GM12878 (cell line): Measurements from ENCODE around the gene SWT1. TPM values are rescaled to one million over a fixed set of nuclear protein-coding genes. Genes with fewer than 3 reads are reported as not detected.

ENCODE experiments used
- GABPA ChIP-seq: IDR thresholded peaks from 2 replicates; pipeline ENCODE4 v1.6.1; 2014; ENCODE audit warnings: antibody characterized with exemption, low read depth, mild to moderate bottlenecking, inconsistent platforms
- MTA3 ChIP-seq: IDR thresholded peaks from 2 replicates; pipeline ENCODE4 v1.6.1; 2012; ENCODE audit warnings: low read length, inconsistent platforms, borderline replicate concordance
- MXI1 ChIP-seq: fragments of 150-350 bp; IDR thresholded peaks from 2 replicates; pipeline ENCODE4 v1.6.1; 2011; ENCODE audit warnings: low read depth, mild to moderate bottlenecking, inconsistent platforms, low read length, improper control_type of control experiment
- POLR2A ChIP-seq: IDR thresholded peaks from 2 replicates; pipeline ENCODE4 v1.6.1; 2011; ENCODE audit warnings: low read depth, mild to moderate bottlenecking, low read length
- RELA ChIP-seq: fragments of 450-650 bp; IDR thresholded peaks from 2 replicates; pipeline ENCODE4 v1.8.0; 2014; ENCODE audit warnings: borderline replicate concordance; ENCODE audit not compliant: partially characterized antibody
- SP1 ChIP-seq: IDR thresholded peaks from one replicate; pipeline ENCODE4 v1.6.1; 2011; ENCODE audit warnings: low read depth, low read length
- polyA plus RNA-seq, 11 experiments: library from polyadenylated mRNA; depleted of rRNA in 4 of 11; unstranded in 6 of 11; stranded (reverse) in 5 of 11; fragments of >200 nt; fragmentation: Nextera tagmentation in 4 of 11; fragmentation: Illumina TruSeq in 1 of 11; extraction: Ambion mirVana in 4 of 11; extraction: Trizol in 1 of 11; gene quantifications; 1 replicate in 1 of 11; 2 replicates in 10 of 11; pipeline versions ENCODE4 v1.2.1 to v1.2.3, GENCODE V29; 2011 to 2016; ENCODE audit warnings: inconsistent platforms in 2 of 11, missing spikeins in 2 of 11, low read depth in 1 of 11
- total RNA-seq, 4 experiments: library from RNA; depleted of rRNA in 3 of 4; stranded (reverse); fragments of >200 nt in 3 of 4; fragmentation: Illumina TruSeq in 1 of 4; extraction: Trizol in 1 of 4; gene quantifications; 2 replicates each; pipeline versions ENCODE4 v1.2.1 to v1.2.3, GENCODE V29; 2013 to 2021
- TF ChIP-seq, protein P1 (sequence below): IDR thresholded peaks from 2 replicates; pipeline ENCODE4 v1.6.1; 2012; ENCODE audit warnings: improper control_type of control experiment, low read depth, low read length; ENCODE audit not compliant: insufficient replicate concordance
- TF ChIP-seq, protein P2 (sequence below): fragments of 150-350 bp; IDR thresholded peaks from 2 replicates; pipeline ENCODE4 v1.6.1; 2014; ENCODE audit warnings: mild to moderate bottlenecking, low read depth, low read length

Gene SWT1
- total and polyA plus RNA-seq, 10 of the 15 experiments (the other 5 are each of a cell fraction or from before 2014, with no cell fraction given), result 1.0 to 4.2 (median 2.6) TPM

DNA sequence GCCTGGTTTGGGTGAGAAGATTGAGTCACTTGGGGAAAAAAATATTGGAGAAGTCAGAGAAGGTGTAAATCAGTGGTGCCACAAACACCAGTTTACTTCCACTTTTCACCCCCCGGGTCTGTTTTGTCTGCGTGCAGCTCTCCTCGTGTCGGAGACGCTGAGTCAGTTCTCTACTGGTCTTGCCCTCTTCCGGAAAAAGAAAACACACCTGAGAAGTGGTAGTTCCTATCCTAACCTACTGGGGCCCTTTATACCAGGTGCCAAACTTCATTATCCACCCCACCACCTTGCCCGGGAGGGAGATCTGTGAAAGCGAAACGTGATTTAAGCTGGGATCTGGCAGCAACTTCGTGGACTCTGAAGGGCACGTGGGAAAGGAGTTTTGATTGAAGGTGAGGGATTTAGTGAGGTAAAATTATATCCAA, 160.9 kb downstream of the SWT1 start (continued):
- TF ChIP-seq, protein P1, sequence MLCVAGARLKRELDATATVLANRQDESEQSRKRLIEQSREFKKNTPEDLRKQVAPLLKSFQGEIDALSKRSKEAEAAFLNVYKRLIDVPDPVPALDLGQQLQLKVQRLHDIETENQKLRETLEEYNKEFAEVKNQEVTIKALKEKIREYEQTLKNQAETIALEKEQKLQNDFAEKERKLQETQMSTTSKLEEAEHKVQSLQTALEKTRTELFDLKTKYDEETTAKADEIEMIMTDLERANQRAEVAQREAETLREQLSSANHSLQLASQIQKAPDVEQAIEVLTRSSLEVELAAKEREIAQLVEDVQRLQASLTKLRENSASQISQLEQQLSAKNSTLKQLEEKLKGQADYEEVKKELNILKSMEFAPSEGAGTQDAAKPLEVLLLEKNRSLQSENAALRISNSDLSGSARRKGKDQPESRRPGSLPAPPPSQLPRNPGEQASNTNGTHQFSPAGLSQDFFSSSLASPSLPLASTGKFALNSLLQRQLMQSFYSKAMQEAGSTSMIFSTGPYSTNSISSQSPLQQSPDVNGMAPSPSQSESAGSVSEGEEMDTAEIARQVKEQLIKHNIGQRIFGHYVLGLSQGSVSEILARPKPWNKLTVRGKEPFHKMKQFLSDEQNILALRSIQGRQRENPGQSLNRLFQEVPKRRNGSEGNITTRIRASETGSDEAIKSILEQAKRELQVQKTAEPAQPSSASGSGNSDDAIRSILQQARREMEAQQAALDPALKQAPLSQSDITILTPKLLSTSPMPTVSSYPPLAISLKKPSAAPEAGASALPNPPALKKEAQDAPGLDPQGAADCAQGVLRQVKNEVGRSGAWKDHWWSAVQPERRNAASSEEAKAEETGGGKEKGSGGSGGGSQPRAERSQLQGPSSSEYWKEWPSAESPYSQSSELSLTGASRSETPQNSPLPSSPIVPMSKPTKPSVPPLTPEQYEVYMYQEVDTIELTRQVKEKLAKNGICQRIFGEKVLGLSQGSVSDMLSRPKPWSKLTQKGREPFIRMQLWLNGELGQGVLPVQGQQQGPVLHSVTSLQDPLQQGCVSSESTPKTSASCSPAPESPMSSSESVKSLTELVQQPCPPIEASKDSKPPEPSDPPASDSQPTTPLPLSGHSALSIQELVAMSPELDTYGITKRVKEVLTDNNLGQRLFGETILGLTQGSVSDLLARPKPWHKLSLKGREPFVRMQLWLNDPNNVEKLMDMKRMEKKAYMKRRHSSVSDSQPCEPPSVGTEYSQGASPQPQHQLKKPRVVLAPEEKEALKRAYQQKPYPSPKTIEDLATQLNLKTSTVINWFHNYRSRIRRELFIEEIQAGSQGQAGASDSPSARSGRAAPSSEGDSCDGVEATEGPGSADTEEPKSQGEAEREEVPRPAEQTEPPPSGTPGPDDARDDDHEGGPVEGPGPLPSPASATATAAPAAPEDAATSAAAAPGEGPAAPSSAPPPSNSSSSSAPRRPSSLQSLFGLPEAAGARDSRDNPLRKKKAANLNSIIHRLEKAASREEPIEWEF, result no peak
- no peak for TF ChIP-seq POLR2A
- TF ChIP-seq MXI1, result peak; percentile 70; the same call in 1 of the 2 replicates
- TF ChIP-seq GABPA, result no peak
- TF ChIP-seq SP1, result peak; percentile 20
- peak; percentile 85; the same call in 1 of the 2 replicates for TF ChIP-seq MTA3
- TF ChIP-seq RELA, result no peak
- TF ChIP-seq, protein P2, sequence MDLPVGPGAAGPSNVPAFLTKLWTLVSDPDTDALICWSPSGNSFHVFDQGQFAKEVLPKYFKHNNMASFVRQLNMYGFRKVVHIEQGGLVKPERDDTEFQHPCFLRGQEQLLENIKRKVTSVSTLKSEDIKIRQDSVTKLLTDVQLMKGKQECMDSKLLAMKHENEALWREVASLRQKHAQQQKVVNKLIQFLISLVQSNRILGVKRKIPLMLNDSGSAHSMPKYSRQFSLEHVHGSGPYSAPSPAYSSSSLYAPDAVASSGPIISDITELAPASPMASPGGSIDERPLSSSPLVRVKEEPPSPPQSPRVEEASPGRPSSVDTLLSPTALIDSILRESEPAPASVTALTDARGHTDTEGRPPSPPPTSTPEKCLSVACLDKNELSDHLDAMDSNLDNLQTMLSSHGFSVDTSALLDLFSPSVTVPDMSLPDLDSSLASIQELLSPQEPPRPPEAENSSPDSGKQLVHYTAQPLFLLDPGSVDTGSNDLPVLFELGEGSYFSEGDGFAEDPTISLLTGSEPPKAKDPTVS, result no peak
